GM23338 (cell line): Measurements from ENCODE around the gene CDC42BPG. TPM values are rescaled to one million over a fixed set of nuclear protein-coding genes. Genes with fewer than 3 reads are reported as not detected.

Experiments
- ATAC-seq: fragments of 200-7000 bp; cut with Tn5 transposase; 3 replicates; pipeline ENCODE4 v1.9.1; 2020
- DNase-seq: peaks from one replicate; pipeline ENCODE4 v3.0.0-alpha.2; 2015; ENCODE audit warnings: low spot score
- H2AFZ ChIP-seq: fragments of 200-600 bp; sonication (generic); 2 replicates; pipeline ENCODE4 v1.8.0; 2016; ENCODE audit warnings: antibody characterized with exemption, mild to moderate bottlenecking, moderate library complexity
- H3F3A ChIP-seq: fragments of 200-600 bp; sonication (generic); replicated peaks from 2 replicates; pipeline ENCODE4 v1.8.0; 2017; ENCODE audit warnings: antibody characterized with exemption, mixed run types, low read depth
- H3K27ac ChIP-seq: fragments of 200-600 bp; sonication (generic); 2 replicates; pipeline ENCODE4 v1.6.1; 2016; ENCODE audit warnings: low read depth
- H3K27me3 ChIP-seq: fragments of 200-600 bp; sonication (generic); 2 replicates; pipeline ENCODE4 v1.8.0; 2016; ENCODE audit warnings: mild to moderate bottlenecking, mixed run types, moderate library complexity; ENCODE audit not compliant: insufficient read depth
- H3K36me3 ChIP-seq: fragments of 200-600 bp; sonication (generic); 2 replicates; pipeline ENCODE4 v1.8.0; 2016; ENCODE audit warnings: mild to moderate bottlenecking; ENCODE audit not compliant: insufficient read depth
- H3K4me1 ChIP-seq: fragments of 200-600 bp; sonication (generic); 2 replicates; pipeline ENCODE4 v1.8.0; 2016; ENCODE audit warnings: mild to moderate bottlenecking, moderate library complexity; ENCODE audit not compliant: insufficient read depth
- H3K4me2 ChIP-seq: fragments of 200-600 bp; sonication (generic); 2 replicates; pipeline ENCODE4 v1.7.1; 2017; ENCODE audit warnings: mixed run types
- H3K4me3 ChIP-seq: fragments of 200-600 bp; sonication (generic); 2 replicates; pipeline ENCODE4 v1.6.1; 2016; ENCODE audit warnings: mixed run types
- H3K79me2 ChIP-seq: fragments of 200-600 bp; sonication (generic); replicated peaks from 2 replicates; pipeline ENCODE4 v1.8.0; 2017; ENCODE audit warnings: mild to moderate bottlenecking; ENCODE audit not compliant: insufficient read depth
- H3K9me2 ChIP-seq: fragments of 200-600 bp; sonication (generic); 2 replicates; pipeline ENCODE4 v1.8.0; 2017; ENCODE audit not compliant: insufficient read depth
- H4K20me1 ChIP-seq: fragments of 200-600 bp; sonication (generic); replicated peaks from 2 replicates; pipeline ENCODE4 v1.8.0; 2017; ENCODE audit warnings: mild to moderate bottlenecking; ENCODE audit not compliant: insufficient read depth
- H3K27ac Mint-ChIP-seq: 2 replicates; pipeline ENCODE4 v1.8.0; 2020; ENCODE audit warnings: inconsistent platforms, mild to moderate bottlenecking, moderate library complexity, mixed read lengths
- H3K27me3 Mint-ChIP-seq: 3 replicates; pipeline ENCODE4 v1.8.0; 2022; ENCODE audit warnings: low read depth, mild to moderate bottlenecking, moderate library complexity, mixed read lengths, inconsistent platforms; ENCODE audit not compliant: insufficient read depth, poor library complexity
- H3K36me3 Mint-ChIP-seq: 3 replicates; pipeline ENCODE4 v1.8.0; 2021; ENCODE audit warnings: low read depth, mild to moderate bottlenecking, inconsistent platforms, moderate library complexity, mixed read lengths
- H3K4me1 Mint-ChIP-seq: 3 replicates; pipeline ENCODE4 v1.8.0; 2020; ENCODE audit warnings: mild to moderate bottlenecking, inconsistent platforms, mixed read lengths
- H3K4me3 Mint-ChIP-seq: 3 replicates; pipeline ENCODE4 v1.8.0; 2021; ENCODE audit warnings: moderate library complexity, mild to moderate bottlenecking, inconsistent platforms, mixed read lengths
- H3K9me3 Mint-ChIP-seq: 3 replicates; pipeline ENCODE4 v1.8.0; 2020; ENCODE audit warnings: moderate library complexity, mild to moderate bottlenecking, inconsistent platforms, mixed read lengths
- CTCF ChIP-seq, 2 experiments: fragments of 200-600 bp in 1 of 2; sonication (generic) in 1 of 2; conservative IDR thresholded peaks; 2 replicates each; pipeline versions ENCODE4 v1.5.1 to v1.6.1; 2016 to 2017; ENCODE audit warnings: antibody characterized with exemption in 2 of 2, low read depth in 2 of 2, mild to moderate bottlenecking in 2 of 2, moderate library complexity in 1 of 2
- EZH2phosphoT487 ChIP-seq: fragments of 200-600 bp; sonication (generic); IDR thresholded peaks from one replicate; pipeline ENCODE4 v1.8.1; 2018; ENCODE audit warnings: antibody characterized with exemption; ENCODE audit not compliant: unreplicated experiment
- REST ChIP-seq: IDR thresholded peaks from one replicate; pipeline ENCODE4 v1.6.1; 2018; ENCODE audit warnings: antibody characterized with exemption; ENCODE audit not compliant: unreplicated experiment
- ZNF114 ChIP-seq: fragments of 250-450 bp; sonication (Bioruptor Pico); IDR thresholded peaks from 2 replicates; pipeline ENCODE4 v1.5.0; 2020; ENCODE audit warnings: mild to moderate bottlenecking, moderate library complexity
- ZNF462 ChIP-seq: fragments of 250-450 bp; sonication (Bioruptor Pico); IDR thresholded peaks from 2 replicates; pipeline ENCODE4 v1.5.0; 2020; ENCODE audit warnings: mild to moderate bottlenecking, moderate library complexity
- polyA plus RNA-seq: library from polyadenylated mRNA; unstranded; fragments of >200 nt; fragmentation: Nextera tagmentation; extraction: Ambion mirVana; gene quantifications from 2 replicates; pipeline ENCODE4 v1.2.1, GENCODE V29; 2016
- total RNA-seq: library from RNA; depleted of rRNA; stranded (reverse); fragments of >200 nt; shearing (Covaris generic); gene quantifications from 2 replicates; pipeline ENCODE4 v1.2.3, GENCODE V29; 2014

CDC42BPG gene
- total and polyA plus RNA-seq, 2 experiments from 2014 or later, result 2.3 to 11.6 TPM

- TF ChIP-seq REST (no peak), EZH2phosphoT487 (no peak), ZNF114 (CRISPR knock-in tag) (no peak), ZNF462 (no peak)
Observed at GRCh38 chr11:64801158-64801464, 43.3 kb downstream of the CDC42BPG start (continued).

GRCh38 chr11:64800303-64801157, 43.9 kb downstream of the CDC42BPG start:
- no peak for TF ChIP-seq CTCF (conservative IDR thresholded peaks at IDR 0.05; ENCODE audit: low read depth in 2 of 2)
- Histone ChIP-seq H3K36me3 (no peaks in the 10 kb centered on the region), H3K4me1 (peaks cover 4% of the 10 kb centered on the region; the same call in 1 of the 2 replicates), H4K20me1 (no peaks in the 10 kb centered on the region), H2AFZ (no peak overlapping the region), H3K27me3 (no peaks in the 10 kb centered on the region), H3K27ac (no peak overlapping the region), H3K79me2 (no peaks in the 10 kb centered on the region), H3K9me2 (no peaks in the 10 kb centered on the region), H3K4me3 (no peak overlapping the region), H3F3A (peaks cover 8% of the 10 kb centered on the region; the same call in 1 of the 2 replicates), H3K4me2 (no peak overlapping the region)
- DNase-seq, result no peak
- Mint-ChIP-seq H3K4me3 (no peak overlapping the region), H3K36me3 (peaks cover 1% of the 10 kb centered on the region), H3K27ac (no peak overlapping the region), H3K9me3 (no peaks in the 10 kb centered on the region), H3K4me1 (peaks cover 11% of the 10 kb centered on the region), H3K27me3 (peaks cover 4% of the 10 kb centered on the region)
- no peak for ATAC-seq
